Stimulated activated CD8-positive, alpha-beta memory T cell treated with anti-CD3 and anti-CD28 coated beads, Interleukin-12 subunit alpha, Interleukin-12 subunit beta, amount 100 ng/mL, for 4 hours (primary cell): ENCODE data around the gene GATAD2B.

Experiments used
- DNase-seq: peaks from one replicate; pipeline ENCODE4 v3.0.0-alpha.2; 2020; ENCODE audit warnings: low read depth

Gene GATAD2B

GRCh38 chr1:153951183-153951582 is 28.4 kb upstream of the GATAD2B start:
- DNase-seq, result no peak

DNA sequence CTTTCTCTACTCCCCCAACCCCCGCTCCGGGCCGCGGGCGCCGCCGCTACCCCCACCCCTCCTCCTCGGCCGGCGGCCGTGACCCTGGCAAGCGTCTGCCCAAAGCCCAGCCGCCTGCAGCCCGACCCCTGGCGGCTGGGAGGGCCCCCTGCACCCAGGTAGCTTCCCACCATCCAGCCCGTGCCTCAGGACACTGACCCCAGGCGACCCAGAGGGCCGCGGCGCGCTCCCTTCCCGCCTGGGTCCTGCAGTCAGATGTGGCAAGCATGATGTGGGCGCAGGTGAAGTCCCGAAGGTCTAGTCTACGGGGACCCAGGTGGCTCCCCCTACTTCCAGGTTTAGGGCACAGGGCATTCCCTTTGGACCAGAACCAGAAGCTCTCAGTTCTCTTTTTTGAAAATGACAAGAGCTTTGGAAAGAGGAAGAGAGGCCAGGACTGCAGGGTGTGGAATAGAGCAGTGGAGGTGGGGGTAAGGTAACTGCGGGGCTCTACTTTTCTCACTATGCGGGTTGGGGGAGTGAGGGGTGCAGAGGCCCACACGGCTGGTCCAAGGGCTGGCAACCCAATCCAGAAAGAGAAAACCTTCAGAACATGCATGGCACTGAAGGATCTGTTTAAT is 24.0 kb upstream of the GATAD2B start, which contains the start of gene DENND4B:
Gene DENND4B (minus strand): TSS at position 97 of the 620 bp plus-strand sequence. CDS start 2,344 bp downstream, outside the sequence.
- peak; percentile 68 for DNase-seq

GRCh38 chr1:153945795-153946621 is 23.2 kb upstream of the GATAD2B start:
- peak; percentile 59 for DNase-seq

DNA sequence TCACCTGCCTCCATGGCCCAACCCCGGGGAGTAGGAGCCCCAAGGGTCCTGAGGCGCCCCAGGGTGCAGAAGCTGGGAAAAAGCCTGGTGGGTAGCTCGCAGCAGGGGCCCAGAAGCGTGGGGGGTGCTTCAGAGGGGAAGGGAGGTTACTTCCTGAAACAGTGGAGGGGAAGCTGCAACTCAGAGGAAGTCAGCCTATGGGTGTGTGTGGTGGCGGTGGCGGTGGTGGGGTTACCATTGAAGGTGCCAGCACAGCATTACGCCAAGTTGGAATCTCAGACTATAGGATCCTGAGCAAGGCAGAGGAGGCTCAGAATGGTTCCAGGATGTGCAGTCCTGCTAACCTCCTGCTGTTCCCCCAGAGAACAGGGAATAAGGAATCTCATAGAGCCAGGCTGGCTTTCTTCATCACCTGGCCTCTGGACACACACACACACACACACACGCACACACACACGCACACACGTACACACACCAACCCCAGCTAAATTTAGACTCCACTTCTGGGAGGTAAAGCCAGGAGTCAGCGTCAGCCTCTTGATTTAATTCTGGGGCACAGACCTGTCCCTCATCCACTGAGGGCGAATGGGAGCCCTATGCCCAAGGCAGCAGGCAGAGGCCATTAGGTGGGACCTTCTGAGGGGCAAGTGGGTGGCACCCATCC is 22.5 kb upstream of the GATAD2B start:
- peak; percentile 66 for DNase-seq

DNA sequence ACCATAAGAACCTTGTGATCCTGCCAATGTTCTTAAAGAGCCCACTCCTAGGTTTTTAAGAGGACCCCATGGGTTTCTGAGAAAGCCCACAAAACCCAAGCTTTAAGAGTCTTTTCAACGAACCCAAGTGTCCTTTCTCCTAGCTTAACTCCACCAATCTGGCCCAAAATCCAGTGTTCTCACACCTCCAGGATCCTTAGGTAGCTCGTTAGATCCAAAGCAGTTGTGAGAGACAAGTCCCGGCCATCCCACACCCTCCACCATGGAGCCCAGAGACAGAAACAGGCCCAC is 22.0 kb upstream of the GATAD2B start:
- no peak for DNase-seq

DNA sequence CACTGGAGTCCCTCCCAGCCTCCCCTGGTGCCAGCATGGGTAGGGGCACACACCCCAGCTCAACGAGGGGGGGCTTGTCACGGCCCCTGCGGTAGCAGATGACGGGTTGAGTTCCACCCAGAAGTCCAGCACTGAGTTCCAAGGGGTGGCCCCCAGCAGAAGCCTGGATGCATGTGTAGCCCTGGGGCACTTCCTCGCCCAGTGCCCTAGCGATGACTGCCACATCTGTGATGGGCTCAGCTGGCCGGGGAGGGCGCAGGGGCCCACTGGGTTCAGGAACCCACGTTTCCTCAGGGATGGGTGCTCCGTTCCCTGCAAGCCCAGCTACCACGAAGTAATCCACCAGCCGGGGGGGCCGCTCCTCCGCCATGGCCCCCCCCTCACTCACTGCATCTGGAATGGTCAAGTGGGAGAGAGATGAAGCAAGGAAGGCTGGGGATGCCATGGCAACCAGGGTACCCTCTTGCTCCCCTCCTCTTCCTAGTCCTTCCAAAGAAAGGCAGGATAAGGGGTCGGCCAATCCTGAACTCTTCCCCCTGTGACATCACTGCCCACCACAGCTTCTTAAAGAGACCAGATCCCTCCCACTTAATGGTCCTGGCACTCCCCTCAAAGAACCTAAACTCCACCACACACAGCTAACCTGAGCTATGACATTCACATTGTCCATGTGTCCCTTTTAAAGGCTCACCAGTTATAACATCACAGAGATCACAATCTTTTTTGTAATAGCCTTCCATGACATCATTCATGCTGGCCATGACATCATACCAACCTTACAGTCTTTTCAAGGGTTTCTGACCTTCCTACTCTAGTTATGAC is 21.4 kb upstream of the GATAD2B start:
- DNase-seq, result no peak

DNA sequence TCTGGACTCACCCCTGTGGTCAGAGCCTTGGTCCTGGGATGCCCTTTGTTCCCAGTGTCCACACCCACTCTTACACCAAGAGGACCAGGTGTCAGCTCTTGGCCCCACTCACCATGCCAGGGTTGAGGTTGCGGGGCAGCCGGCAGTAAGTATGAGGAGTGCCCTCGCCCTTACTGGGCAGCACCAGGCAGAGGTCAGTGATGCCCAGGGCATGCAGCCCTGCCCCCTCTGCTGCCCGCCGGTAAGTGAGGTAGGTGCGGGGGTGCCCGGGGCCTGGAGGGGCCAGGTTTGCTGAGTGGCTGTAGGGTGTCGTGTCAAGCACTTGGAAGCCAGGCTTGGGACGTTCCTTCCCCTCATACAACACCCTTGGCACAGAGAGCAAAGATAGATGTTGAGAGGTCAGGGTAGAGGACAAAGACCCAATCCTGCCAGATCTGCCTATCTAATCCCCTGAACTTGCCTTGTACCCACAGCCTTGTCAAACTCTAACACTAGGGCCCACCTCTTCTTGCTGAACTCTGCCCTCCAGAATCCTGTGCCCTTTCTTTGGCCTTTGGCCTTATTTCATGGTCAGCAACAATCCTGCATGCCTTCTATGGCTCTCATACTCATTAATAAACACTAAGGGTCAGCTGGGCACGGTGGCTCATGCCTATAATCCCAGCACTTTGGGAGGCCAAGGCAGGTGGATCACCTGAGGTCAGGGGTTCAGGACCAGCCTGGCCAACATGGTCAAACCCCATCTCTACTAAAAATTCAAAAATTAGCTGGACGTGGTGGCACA is 20.2 kb upstream of the GATAD2B start:
- no peak for DNase-seq

DNA sequence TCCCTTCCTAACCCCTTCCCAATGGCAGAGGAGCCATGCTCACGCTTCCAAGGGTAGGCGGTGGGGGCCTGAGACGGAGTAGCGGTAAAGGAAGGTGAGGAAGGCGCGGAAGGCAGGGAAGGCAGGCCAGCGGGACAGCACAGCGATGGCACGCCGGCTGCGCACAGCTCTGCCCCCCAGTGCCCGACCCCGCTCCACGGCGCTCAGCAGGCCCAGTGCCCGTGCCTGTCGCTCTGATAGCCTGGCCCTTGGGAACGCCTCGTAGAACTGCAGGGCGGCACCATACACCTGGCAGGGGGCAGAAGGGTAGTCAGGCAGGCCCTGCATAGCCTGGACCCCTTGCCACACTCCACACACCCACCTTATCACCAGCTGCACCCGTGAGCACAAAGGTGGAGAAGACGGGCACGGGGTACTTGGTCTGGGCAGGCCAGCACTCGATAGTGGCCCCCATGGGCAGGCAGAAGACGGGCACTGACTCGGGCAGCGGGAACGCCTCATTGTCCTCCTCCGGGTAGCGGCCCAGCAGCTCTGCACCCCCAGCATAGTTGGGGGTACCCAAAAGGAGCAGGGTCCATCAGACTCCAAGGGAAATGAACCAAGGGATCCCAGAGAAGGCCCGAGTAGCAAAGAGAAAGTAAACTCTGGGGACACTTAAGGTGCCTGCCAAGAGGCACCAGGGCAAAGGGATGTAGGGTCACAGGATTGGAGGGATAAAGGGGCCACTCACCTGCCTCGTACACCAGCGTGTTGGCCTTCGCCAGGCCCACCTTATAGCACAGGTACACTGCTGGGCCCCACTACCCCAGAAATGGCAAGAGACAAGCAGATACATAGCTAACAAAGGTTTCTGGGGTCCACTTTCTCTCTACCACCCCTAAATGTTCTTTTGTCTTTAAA is 19.3 kb upstream of the GATAD2B start:
- DNase-seq, result no peak

DNA sequence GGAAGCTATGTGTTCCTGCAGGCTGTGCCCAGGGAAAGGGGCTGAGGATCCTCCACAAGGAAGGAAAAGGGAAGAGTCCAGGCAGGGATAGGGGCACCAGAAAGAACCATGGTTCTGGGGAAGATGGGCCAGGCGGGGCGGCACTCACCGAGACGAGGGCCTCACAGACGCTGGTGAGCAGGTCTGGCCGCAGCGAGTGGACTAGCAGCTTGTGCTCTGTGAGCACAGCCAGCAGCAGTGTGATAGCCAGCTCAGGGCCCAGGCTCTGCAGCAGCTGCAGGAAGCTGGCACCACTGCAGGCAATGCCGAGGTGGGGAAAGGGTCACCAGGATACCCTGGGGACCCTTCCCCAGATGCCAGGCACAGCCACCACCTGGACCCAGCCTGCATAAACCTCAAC is 18.0 kb upstream of the GATAD2B start:
- DNase-seq, result no peak

DNA sequence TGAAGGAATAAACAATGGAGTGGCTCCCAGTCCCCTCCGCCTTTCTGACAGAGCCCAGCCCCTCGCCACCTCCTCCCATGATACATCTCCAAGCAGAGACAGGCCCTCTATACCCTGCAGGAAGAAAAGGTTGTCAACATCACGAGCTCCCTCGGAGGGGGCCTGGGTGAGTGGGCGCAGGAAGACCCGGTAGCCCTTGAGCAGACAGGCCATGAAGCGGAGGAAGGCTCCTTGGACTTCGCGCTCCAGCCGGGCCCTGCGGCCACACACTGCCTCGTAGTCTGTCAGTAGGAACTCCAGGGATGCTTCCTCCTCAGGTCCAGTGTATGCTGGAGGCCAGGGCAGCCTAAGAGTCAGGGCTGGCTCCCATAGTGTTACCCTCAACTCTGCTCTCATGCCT is 16.7 kb upstream of the GATAD2B start:
- DNase-seq, result no peak

GRCh38 chr1:153938996-153939395 is 16.2 kb upstream of the GATAD2B start:
- no peak for DNase-seq

DNA sequence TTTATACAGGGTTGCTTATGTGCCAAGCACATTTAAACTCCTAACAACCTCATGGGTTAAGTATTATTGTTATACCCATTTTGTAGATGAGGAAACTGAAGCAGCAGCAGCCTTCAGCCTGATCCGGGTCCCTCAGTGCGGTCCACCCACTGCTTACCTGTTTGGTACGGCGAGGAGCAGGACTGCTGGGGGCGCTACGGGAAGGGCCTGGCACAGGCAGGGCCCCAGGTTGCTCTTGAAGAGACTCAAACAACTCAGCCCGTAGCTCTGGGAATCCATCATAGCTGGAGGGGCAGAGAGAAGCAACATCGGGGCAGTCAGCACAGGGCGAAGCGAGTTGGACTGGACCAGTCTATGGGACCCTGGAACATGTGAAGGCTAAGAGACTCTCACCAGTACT is 14.6 kb upstream of the GATAD2B start:
- DNase-seq, result no peak

DNA sequence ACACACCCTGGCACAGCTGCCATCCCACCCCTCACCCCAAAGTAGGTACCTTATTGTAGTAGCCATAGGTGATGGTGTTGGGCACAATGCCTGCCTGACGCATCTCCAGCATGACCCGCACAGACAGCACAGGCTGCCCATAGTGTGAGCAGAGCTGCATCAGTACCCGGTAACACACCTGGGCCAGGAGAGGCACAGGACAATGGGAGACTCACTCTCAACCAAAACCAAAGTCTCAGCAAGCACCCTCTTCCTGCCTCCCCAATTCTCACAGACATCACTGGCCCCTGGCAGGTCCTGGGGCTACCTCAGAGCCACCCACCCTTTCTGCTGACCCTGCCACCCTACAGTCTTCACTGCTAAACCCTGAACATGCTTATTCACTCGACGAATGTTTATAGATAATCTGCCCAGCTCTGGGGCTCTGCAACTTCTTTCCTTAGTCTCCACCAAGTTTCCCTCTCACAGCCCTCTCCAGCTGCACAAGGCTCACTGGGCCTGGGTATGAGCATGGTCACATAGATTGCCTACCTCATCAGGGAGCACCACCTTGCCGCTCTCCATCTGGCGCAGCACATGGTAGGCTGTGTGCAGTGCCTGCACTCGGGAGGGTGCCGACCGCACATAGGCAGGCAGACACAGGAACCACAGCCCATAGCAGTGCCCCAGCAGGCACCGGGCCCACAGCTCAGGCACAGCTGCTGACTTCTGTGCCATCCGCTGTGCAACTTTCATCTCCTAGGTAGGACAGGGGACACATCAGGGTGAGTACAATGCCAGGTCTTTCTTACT is 13.4 kb upstream of the GATAD2B start:
- DNase-seq, result no peak

DNA sequence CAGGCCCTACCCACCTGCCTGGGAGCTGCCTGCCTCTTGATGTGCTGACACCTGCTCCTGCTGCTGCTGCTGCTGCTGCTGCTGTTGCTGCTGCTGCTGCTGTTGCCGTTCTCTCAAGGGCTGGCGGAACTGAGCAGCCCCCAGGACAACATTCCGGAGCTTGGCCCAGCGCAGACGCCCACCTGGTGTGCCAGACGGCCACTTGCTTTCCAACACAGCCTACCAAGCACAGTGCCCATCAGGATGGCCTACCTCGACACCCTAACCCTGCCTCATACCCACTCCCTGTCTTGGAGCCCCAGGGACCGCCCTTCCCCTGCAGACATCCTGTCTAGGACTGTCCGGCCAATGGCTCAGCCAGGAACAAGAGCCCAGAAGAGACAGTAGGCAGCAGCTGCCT is 12.0 kb upstream of the GATAD2B start:
- DNase-seq, result no peak

- DNase-seq, result no peak
Measured at GRCh38 chr1:153933955-153934354, 11.2 kb upstream of the GATAD2B start.

GRCh38 chr1:153933430-153933829 is 10.7 kb upstream of the GATAD2B start:
- no peak for DNase-seq

GRCh38 chr1:153932156-153933131 is 9.7 kb upstream of the GATAD2B start:
- DNase-seq, result no peak
